H1 (cell line): ENCODE results near the gene SLC24A3. TPM values are rescaled to one million over a fixed set of nuclear protein-coding genes. Genes with fewer than 3 reads are reported as not detected.

Experiments used
- CTCF ChIA-PET: fragments of 300-600 bp; sonication (Branson Sonifier 250); formaldehyde crosslinking; loops from one replicate; lab custom pipeline; 2021; ENCODE audit not compliant: partially characterized antibody; lab: Charles Lee
- POLR2A ChIA-PET: fragments of 300-600 bp; sonication (Branson Sonifier 250); formaldehyde crosslinking; loops from one replicate; lab custom pipeline; 2021; ENCODE audit warnings: inconsistent platforms; ENCODE audit not compliant: partially characterized antibody; lab: Charles Lee
- DNase-seq, 2 experiments: peaks; one replicate each; pipeline versions ENCODE4 v3.0.0 to v3.0.0-alpha.2; 2010 to 2022; ENCODE audit warnings: low spot score in 2 of 2, low read depth in 1 of 2, mixed read lengths in 1 of 2
- FAIRE-seq: peaks from 2 replicates; lab custom pipeline; 2011; peaks lifted over from hg19 to GRCh38; lab: Jason Lieb, UNC
- H2AFZ ChIP-seq: 2 replicates; pipeline ENCODE4 v1.8.1; 2012; ENCODE audit warnings: low read length, inconsistent platforms
- H2AK5ac ChIP-seq: 2 replicates; pipeline ENCODE4 v1.6.1; 2013; ENCODE audit warnings: low read depth, low read length
- H2BK120ac ChIP-seq: replicated peaks from 2 replicates; pipeline ENCODE3; 2013; ENCODE audit warnings: low read depth, low read length, inconsistent platforms
- H2BK12ac ChIP-seq: 2 replicates; pipeline ENCODE4 v1.6.1; 2013; ENCODE audit warnings: low read depth, low read length
- H2BK15ac ChIP-seq: 2 replicates; pipeline ENCODE4 v1.6.1; 2013; ENCODE audit warnings: low read length
- H2BK20ac ChIP-seq: 2 replicates; pipeline ENCODE4 v1.6.1; 2013; ENCODE audit warnings: low read length
- H2BK5ac ChIP-seq: 2 replicates; pipeline ENCODE4 v1.6.1; 2013; ENCODE audit warnings: low read depth, low read length
- H3K14ac ChIP-seq: 2 replicates; pipeline ENCODE4 v1.6.1; 2013; ENCODE audit warnings: inconsistent platforms; ENCODE audit not compliant: insufficient read length
- H3K18ac ChIP-seq: 2 replicates; pipeline ENCODE4 v1.6.1; 2013; ENCODE audit warnings: low read length; ENCODE audit errors: extremely low read depth
- H3K23ac ChIP-seq: 2 replicates; pipeline ENCODE4 v1.6.1; 2013; ENCODE audit warnings: inconsistent platforms; ENCODE audit not compliant: insufficient read length
- H3K23me2 ChIP-seq: 2 replicates; pipeline ENCODE4 v1.6.1; 2013; ENCODE audit warnings: low read depth, low read length
- H3K27ac ChIP-seq: 2 replicates; pipeline ENCODE4 v1.6.1; 2011; ENCODE audit warnings: low read depth, low read length, inconsistent platforms
- H3K27me3 ChIP-seq, 4 experiments: replicated peaks in 1 of 4; 1 replicate in 1 of 4; 2 replicates in 3 of 4; pipeline versions ENCODE4 v1.6.1 to v1.8.1; 2011 to 2013; ENCODE audit warnings: low read length in 3 of 4, mild to moderate bottlenecking in 3 of 4, inconsistent platforms in 2 of 4, mixed read lengths in 2 of 4, moderate library complexity in 1 of 4; ENCODE audit not compliant: control insufficient read depth in 3 of 4, insufficient read depth in 3 of 4; ENCODE audit errors: extremely low read depth in 1 of 4
- H3K36me3 ChIP-seq, 4 experiments: 2 replicates each; pipeline versions ENCODE4 v1.6.1 to v1.8.1; 2011 to 2013; ENCODE audit warnings: mild to moderate bottlenecking in 4 of 4, low read length in 3 of 4, moderate library complexity in 2 of 4, control low read depth in 1 of 4, inconsistent platforms in 1 of 4; ENCODE audit not compliant: insufficient read depth in 4 of 4, control insufficient read depth in 2 of 4
- H3K4ac ChIP-seq: replicated peaks from 2 replicates; pipeline ENCODE3; 2013; ENCODE audit warnings: low read length, low read depth, mixed read lengths, inconsistent platforms; ENCODE audit not compliant: insufficient read length
- H3K4me1 ChIP-seq, 4 experiments: replicated peaks in 1 of 4; 1 replicate in 1 of 4; 2 replicates in 3 of 4; pipeline versions ENCODE4 v1.6.1 to v1.8.1; 2011 to 2013; ENCODE audit warnings: low read length in 3 of 4, inconsistent platforms in 2 of 4, mixed read lengths in 1 of 4; ENCODE audit not compliant: insufficient read depth in 4 of 4, control insufficient read depth in 3 of 4
- H3K4me2 ChIP-seq, 2 experiments: 2 replicates each; pipeline versions ENCODE4 v1.6.1 to v1.8.1; 2011 to 2013; ENCODE audit warnings: low read depth in 2 of 2, low read length in 2 of 2, control low read depth in 1 of 2, inconsistent platforms in 1 of 2, mild to moderate bottlenecking in 1 of 2; ENCODE audit not compliant: insufficient read depth in 1 of 2
- H3K4me3 ChIP-seq, 4 experiments: fragments of 200-600, 300-600 bp in 1 of 4; sonication (generic), shearing (Covaris generic), sonication (Bioruptor Twin) in 1 of 4; 2 replicates each; pipeline versions ENCODE4 v1.5.1 to v1.8.1; 2011 to 2016; ENCODE audit warnings: low read length in 4 of 4, low read depth in 3 of 4, control low read depth in 2 of 4, inconsistent platforms in 2 of 4, mild to moderate bottlenecking in 2 of 4, mixed read lengths in 1 of 4, moderate library complexity in 1 of 4; ENCODE audit not compliant: insufficient read depth in 2 of 4; ENCODE audit errors: extremely low read depth in 1 of 4
- H3K56ac ChIP-seq: replicated peaks from 2 replicates; pipeline ENCODE3; 2013; ENCODE audit warnings: low read depth, mild to moderate bottlenecking, mixed read lengths, low read length, inconsistent platforms; ENCODE audit not compliant: insufficient read length
- H3K79me1 ChIP-seq: 2 replicates; pipeline ENCODE4 v1.6.1; 2013; ENCODE audit warnings: low read depth, low read length, control low read depth
- H3K79me2 ChIP-seq, 2 experiments: 2 replicates each; pipeline versions ENCODE4 v1.6.1 to v1.8.1; 2012 to 2013; ENCODE audit warnings: low read length in 2 of 2, mild to moderate bottlenecking in 2 of 2, inconsistent platforms in 1 of 2; ENCODE audit not compliant: insufficient read depth in 2 of 2, control insufficient read depth in 1 of 2
- H3K9ac ChIP-seq, 4 experiments: replicated peaks in 1 of 4; 1 replicate in 1 of 4; 2 replicates in 3 of 4; pipeline versions ENCODE4 v1.6.1 to v1.8.1; 2011 to 2013; ENCODE audit warnings: low read depth in 3 of 4, low read length in 3 of 4, control low read depth in 2 of 4, mild to moderate bottlenecking in 2 of 4, moderate library complexity in 2 of 4, inconsistent platforms in 1 of 4; ENCODE audit errors: extremely low read depth in 1 of 4
- H3K9me3 ChIP-seq, 2 experiments: 2 replicates each; pipeline versions ENCODE4 v1.6.1 to v1.8.1; 2012 to 2013; ENCODE audit warnings: mild to moderate bottlenecking in 2 of 2, moderate library complexity in 2 of 2, control low read depth in 1 of 2, inconsistent platforms in 1 of 2, low read depth in 1 of 2, low read length in 1 of 2, mixed read lengths in 1 of 2; ENCODE audit not compliant: insufficient read depth in 2 of 2
- H4K20me1 ChIP-seq, 2 experiments: replicated peaks in 1 of 2; 2 replicates each; pipeline versions ENCODE3 to v1.8.1; 2011 to 2013; ENCODE audit warnings: inconsistent platforms in 2 of 2, low read length in 2 of 2, mild to moderate bottlenecking in 1 of 2; ENCODE audit not compliant: insufficient read depth in 2 of 2, control insufficient read depth in 1 of 2
- H4K5ac ChIP-seq: 2 replicates; pipeline ENCODE4 v1.6.1; 2013; ENCODE audit warnings: low read length, low read depth, mixed read lengths, inconsistent platforms; ENCODE audit not compliant: insufficient read length
- H4K8ac ChIP-seq: 2 replicates; pipeline ENCODE4 v1.8.0; 2013; ENCODE audit warnings: mild to moderate bottlenecking, moderate library complexity, low read length, inconsistent platforms; ENCODE audit not compliant: insufficient read depth; ENCODE audit errors: extremely low read depth
- H4K91ac ChIP-seq: replicated peaks from 2 replicates; pipeline ENCODE3; 2013; ENCODE audit warnings: low read length, mixed read lengths, inconsistent platforms; ENCODE audit not compliant: insufficient read length
- CBX8 ChIP-seq: fragments of 300-800, 300-1000 bp; sonication (generic); IDR thresholded peaks from 2 replicates; pipeline ENCODE4 v1.7.1; 2016; ENCODE audit warnings: low read depth, low read length, borderline replicate concordance
- CTBP2 ChIP-seq: IDR thresholded peaks from 2 replicates; pipeline ENCODE4 v1.7.0; 2011; ENCODE audit warnings: borderline replicate concordance, mild to moderate bottlenecking, moderate library complexity, mixed read lengths, low read length; ENCODE audit not compliant: insufficient read depth, insufficient read length
- EZH2 ChIP-seq: fragments of 200-600 bp; sonication (generic); IDR thresholded peaks from 2 replicates; pipeline ENCODE4 v1.7.1; 2012; ENCODE audit warnings: low read depth, mild to moderate bottlenecking, moderate library complexity, low read length, inconsistent platforms; ENCODE audit not compliant: severe bottlenecking
- HDAC2 ChIP-seq, 2 experiments: fragments of 300-600 bp in 1 of 2; sonication (generic) in 1 of 2; IDR thresholded peaks; 2 replicates each; pipeline ENCODE4 v1.6.1; 2011 to 2012; ENCODE audit warnings: low read depth in 2 of 2, low read length in 2 of 2, mild to moderate bottlenecking in 2 of 2, moderate library complexity in 2 of 2, borderline replicate concordance in 1 of 2, inconsistent platforms in 1 of 2
- JUND ChIP-seq: IDR thresholded peaks from 2 replicates; pipeline ENCODE4 v1.6.1; 2011; ENCODE audit warnings: mild to moderate bottlenecking, improper control_type of control experiment, low read length
- NANOG ChIP-seq: IDR thresholded peaks from 2 replicates; pipeline ENCODE4 v1.6.1; 2011; ENCODE audit warnings: low read length, low read depth, mild to moderate bottlenecking, inconsistent platforms; ENCODE audit not compliant: insufficient read depth, poor library complexity, severe bottlenecking
- POLR2A ChIP-seq, 2 experiments: IDR thresholded peaks; 1 replicate in 1 of 2; 2 replicates in 1 of 2; pipeline ENCODE4 v1.6.1; 2011; ENCODE audit warnings: low read depth in 2 of 2, low read length in 2 of 2, mild to moderate bottlenecking in 2 of 2; ENCODE audit errors: control extremely low read depth in 1 of 2
- RNF2 ChIP-seq: fragments of 200-900, 300-1000 bp; sonication (generic); IDR thresholded peaks from 2 replicates; pipeline ENCODE4 v1.7.1; 2016; ENCODE audit warnings: borderline replicate concordance, low read depth, mild to moderate bottlenecking, antibody characterized with exemption, low read length; ENCODE audit not compliant: poor library complexity, severe bottlenecking; ENCODE audit errors: missing control alignments
- ZNF274 ChIP-seq: IDR thresholded peaks from 2 replicates; pipeline ENCODE4 v1.7.0; 2012; ENCODE audit warnings: low read length, borderline replicate concordance; ENCODE audit errors: extremely low read depth
- WGBS, 2 experiments: shearing (Covaris generic) in 1 of 2; methylation state at CpG; one replicate each; pipeline versions ENCODE4 v1.1.6 to v1.1.7; 2013 to 2015; ENCODE audit warnings: low lambda C conversion rate in 2 of 2, mixed read lengths in 2 of 2, inconsistent platforms in 1 of 2, low coverage in 1 of 2, missing lambda C conversion rate in 1 of 2; ENCODE audit not compliant: insufficient replicate concordance in 2 of 2, insufficient coverage in 1 of 2, insufficient read length in 1 of 2; ENCODE audit errors: extremely low coverage in 1 of 2, missing lambda C conversion rate in 1 of 2; 5-methylcytosine and 5-hydroxymethylcytosine counted together
- polyA plus RNA-seq, 7 experiments: library from polyadenylated mRNA; depleted of rRNA in 3 of 7; stranded (reverse) in 5 of 7; unstranded in 2 of 7; fragments of >200 nt in 5 of 7; fragments of 200-250 nt in 2 of 7; gene quantifications; 1 replicate in 5 of 7; 2 replicates in 1 of 7; 4 replicates in 1 of 7; pipeline versions ENCODE4 v1.2.1 to v1.2.3, GENCODE V29; 2011 to 2013; ENCODE audit warnings: missing spikeins in 2 of 7, mixed read lengths in 2 of 7
- total RNA-seq: library from RNA; stranded (reverse); fragmentation: NEBNext Ultra II Directional; extraction: Animal tissue kit (Norgen Biotek cat#: 25700); gene quantifications from 2 replicates; pipeline ENCODE4 v1.2.1, GENCODE V29; 2021

Gene SLC24A3
- total and polyA plus RNA-seq, 2 of the 8 experiments (the other 6 are each of a cell fraction or from before 2014, with no cell fraction given), result 4.5 to 6.3 TPM

DNA sequence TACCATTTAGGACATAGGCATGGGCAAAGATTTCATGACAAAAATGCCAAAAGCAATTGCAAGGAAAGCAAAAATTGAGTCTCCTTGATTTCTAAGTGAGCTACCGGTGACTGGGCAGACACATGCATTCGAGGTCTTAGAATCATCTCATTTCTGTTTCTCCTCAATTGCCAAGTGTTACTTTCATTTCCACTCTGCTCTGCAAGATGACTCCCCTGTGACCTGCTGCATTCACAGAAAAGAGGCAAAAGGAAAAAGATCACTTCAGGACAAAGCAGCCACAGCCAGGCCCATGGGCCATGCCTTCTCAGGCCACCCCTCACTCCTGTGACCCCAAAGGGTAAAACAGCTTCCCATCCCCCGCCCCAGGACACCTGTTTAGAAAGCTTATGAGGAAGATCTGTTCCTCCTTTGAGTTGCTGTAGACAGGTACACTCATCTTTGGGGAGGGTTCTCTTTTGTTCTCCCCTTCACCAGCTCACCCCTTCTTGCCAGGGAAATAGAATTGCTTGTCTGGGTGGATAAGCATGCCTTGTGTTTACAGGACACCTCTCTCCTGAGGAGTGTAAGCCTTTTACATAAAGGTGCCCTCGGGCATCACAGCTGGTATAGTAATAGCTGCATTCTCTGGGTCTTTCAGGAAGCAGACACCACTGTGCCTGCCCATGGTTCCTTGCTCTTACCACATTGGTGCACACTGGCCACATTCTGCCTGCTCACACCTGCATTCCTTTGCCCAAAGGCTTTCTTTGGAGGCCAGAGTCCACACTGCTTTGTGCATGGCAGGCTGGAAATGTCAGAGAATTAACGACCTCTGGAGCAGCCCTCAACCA lies 105.0 kb downstream of the SLC24A3 start:
- ChIA-PET CTCF (interaction anchor here (0.6 kb wide), 1 partner anchor 557 kb away, joined by 4 read pairs; no protein-coding TSS in a partner anchor), POLR2A (no interaction called here)
- H2BK120ac ChIP-seq, result no peak overlapping the region
- H3K27ac ChIP-seq, result no peak overlapping the region
- H3K79me2 ChIP-seq, result no peaks in the 10 kb centered on the region
- no peak overlapping the region for H3K4me3 ChIP-seq
- H3K18ac ChIP-seq, result no peak overlapping the region
- DNase-seq, result no peak
- 82% methylated on average over 5 of the region's 5 CpGs; no CpG with 5 or more reads in 1 of the 2 experiments for WGBS, 2 experiments
- H3K27me3 ChIP-seq, result no peaks in the 10 kb centered on the region
- no peaks in the 10 kb centered on the region for H3K9me3 ChIP-seq
- no peak overlapping the region for H4K8ac ChIP-seq
- no peak overlapping the region for H3K23ac ChIP-seq
- H3K36me3 ChIP-seq, result no peaks in the 10 kb centered on the region; a peak in 1 of 8 replicates
- no peaks in the 10 kb centered on the region for H4K20me1 ChIP-seq
- no peak overlapping the region for H3K4ac ChIP-seq
- no peak overlapping the region for H3K56ac ChIP-seq
- no peak overlapping the region for H4K91ac ChIP-seq
- no peak overlapping the region for H2AFZ ChIP-seq
- no peaks in the 10 kb centered on the region for H3K79me1 ChIP-seq
- no peak overlapping the region for H3K9ac ChIP-seq
- H2BK12ac ChIP-seq, result no peak overlapping the region
- no peak overlapping the region for H2BK20ac ChIP-seq
- H4K5ac ChIP-seq, result no peak overlapping the region
- H3K23me2 ChIP-seq, result no peaks in the 10 kb centered on the region
- no peak overlapping the region for H3K14ac ChIP-seq
- no peak overlapping the region for H3K4me2 ChIP-seq
- H3K4me1 ChIP-seq, result no peaks in the 10 kb centered on the region
- H2BK5ac ChIP-seq, result no peak overlapping the region
- FAIRE-seq, result no peak
- H2BK15ac ChIP-seq, result no peak overlapping the region
- no peak overlapping the region for H2AK5ac ChIP-seq
- no peak for TF ChIP-seq EZH2
- no peak for TF ChIP-seq RNF2
- no peak for TF ChIP-seq CBX8
- TF ChIP-seq NANOG, result no peak
- no peak for TF ChIP-seq HDAC2 (IDR thresholded peaks at IDR 0.05; ENCODE audit: borderline replicate concordance in 1 of 2, low read depth in 2 of 2, low read length in 2 of 2)
- TF ChIP-seq POLR2A (IDR thresholded peaks at IDR 0.05; ENCODE audit: control extremely low read depth in 1 of 2, low read depth in 2 of 2, low read length in 2 of 2), result no peak
- no peak for TF ChIP-seq CTBP2
- TF ChIP-seq JUND, result no peak
- TF ChIP-seq ZNF274, result no peak
